MCF 10A (cell line): ENCODE measurements around the gene GIT2. TPM values are rescaled to one million over a fixed set of nuclear protein-coding genes. Genes with fewer than 3 reads are reported as not detected.
A peak's percentile ranks its signal among the peaks of the same experiment; 100 is the strongest.

ENCODE experiments used
- BruUV-seq: library from RNA; stranded (reverse); fragments of 400-500 nt; replicated peaks from 2 replicates; lab custom pipeline; 2021; lab: Mats Ljungman, UMichigan
- CTCF ChIA-PET: fragments of 300-600 bp; sonication (Branson Sonifier 250); formaldehyde crosslinking; extraction: SDS; loops from one replicate; lab custom pipeline; 2021; ENCODE audit warnings: antibody characterized with exemption, inconsistent platforms; lab: Yijun Ruan, JAX
- POLR2A ChIA-PET: fragments of 300-600, 350-650 bp; sonication (Branson Sonifier 250); formaldehyde crosslinking; extraction: SDS; loops from one replicate; lab custom pipeline; 2020; ENCODE audit warnings: antibody characterized with exemption, inconsistent platforms; lab: Yijun Ruan, JAX
- DNase-seq: peaks from one replicate; pipeline ENCODE4 v3.0.0-alpha.2; 2018; ENCODE audit not compliant: unreplicated experiment
- H3K27ac Mint-ChIP-seq: one replicate; pipeline ENCODE4 v1.8.0; 2022; ENCODE audit warnings: mild to moderate bottlenecking, low read depth, mixed read lengths; ENCODE audit not compliant: unreplicated experiment
- H3K27me3 Mint-ChIP-seq: one replicate; pipeline ENCODE4 v1.8.0; 2022; ENCODE audit warnings: mixed read lengths; ENCODE audit not compliant: insufficient read depth, unreplicated experiment
- H3K36me3 Mint-ChIP-seq: one replicate; pipeline ENCODE4 v1.8.0; 2022; ENCODE audit warnings: mild to moderate bottlenecking, moderate library complexity, mixed read lengths; ENCODE audit not compliant: insufficient read depth, unreplicated experiment
- H3K4me1 Mint-ChIP-seq: one replicate; pipeline ENCODE4 v1.8.0; 2022; ENCODE audit warnings: mixed read lengths; ENCODE audit not compliant: insufficient read depth, unreplicated experiment
- H3K4me3 Mint-ChIP-seq: one replicate; pipeline ENCODE4 v1.8.0; 2022; ENCODE audit warnings: mild to moderate bottlenecking, moderate library complexity, mixed read lengths; ENCODE audit not compliant: unreplicated experiment
- H3K9me3 Mint-ChIP-seq: one replicate; pipeline ENCODE4 v1.8.0; 2022; ENCODE audit warnings: mixed read lengths; ENCODE audit not compliant: unreplicated experiment
- CTCF ChIP-seq: fragments of 200-600 bp; IDR thresholded peaks from one replicate; pipeline ENCODE4 v1.8.0; 2022; ENCODE audit warnings: antibody characterized with exemption, mild to moderate bottlenecking; ENCODE audit not compliant: unreplicated experiment
- intact Hi-C: fragments of 100-400 bp; cut with micrococcal nuclease; formaldehyde crosslinking; loops from 2 replicates; pipeline ENCODE4 v1.14.1; 2022
- total RNA-seq: library from RNA; stranded (reverse); gene quantifications from 2 replicates; pipeline ENCODE4 v1.2.3, GENCODE V29; 2022

The GIT2 gene
- total RNA-seq, 1 experiment from 2014 or later: 30.0 TPM

GRCh38 chr12:110038741-110039084 lies 42.5 kb upstream of the GIT2 start:
- H3K4me1 Mint-ChIP-seq: peaks cover 18% of the 10 kb centered on the region
- peak overlapping the region; percentile 100 for H3K27ac Mint-ChIP-seq
- no peaks in the 10 kb centered on the region for H3K9me3 Mint-ChIP-seq
- H3K27me3 Mint-ChIP-seq: no peaks in the 10 kb centered on the region
- intact Hi-C loops: loop anchor here (5.0 kb wide), 2 partner anchors 36 to 86 kb away; no protein-coding TSS in a partner anchor
- TF ChIP-seq CTCF: no peak
- H3K36me3 Mint-ChIP-seq: peaks cover 62% of the 10 kb centered on the region
- H3K4me3 Mint-ChIP-seq: peak overlapping the region; percentile 79
- POLR2A ChIA-PET: interaction anchor here (1.1 to 2.4 kb wide), 6 partner anchors 11 to 429 kb away, joined by 3 to 11 read pairs (median 4); partner anchors contain the start of genes ANKRD13A, FAM216A and GPN3
- CTCF ChIA-PET: interaction anchor here (1.2 kb wide), 1 partner anchor 14 kb away, joined by 3 read pairs; no protein-coding TSS in a partner anchor
- no peak for DNase-seq
- TSS peak; percentile 23 for BruUV-seq

GRCh38 chr12:110037315-110037714 lies 41.1 kb upstream of the GIT2 start:
- H3K4me1 Mint-ChIP-seq: peaks cover 11% of the 10 kb centered on the region
- H3K4me3 Mint-ChIP-seq: no peak overlapping the region
- no peaks in the 10 kb centered on the region for H3K27me3 Mint-ChIP-seq
- no peak for DNase-seq
- peaks cover 62% of the 10 kb centered on the region for H3K36me3 Mint-ChIP-seq
- ChIA-PET CTCF (interaction anchor here (0.6 to 2.1 kb wide), 4 partner anchors 13 to 367 kb away, joined by 3 to 9 read pairs (median 3); partner anchors contain the start of gene ANAPC7), POLR2A (interaction anchor here (0.8 to 2.4 kb wide), 6 partner anchors 11 to 431 kb away, joined by 3 to 11 read pairs (median 4); partner anchors contain the start of genes ANKRD13A, FAM216A and GPN3)
- no peaks in the 10 kb centered on the region for H3K9me3 Mint-ChIP-seq
- BruUV-seq: no TSS peak
- TF ChIP-seq CTCF: no peak
- intact Hi-C loops: loop anchor here (5.0 kb wide), 2 partner anchors 35 to 85 kb away; no protein-coding TSS in a partner anchor
- peak overlapping the region; percentile 100 for H3K27ac Mint-ChIP-seq

GRCh38 chr12:110035534-110036104 lies 39.5 kb upstream of the GIT2 start:
- ChIA-PET CTCF (interaction anchor here (0.6 to 2.1 kb wide), 2 partner anchors 12 to 231 kb away, joined by 3 to 9 read pairs; no protein-coding TSS in a partner anchor), POLR2A (interaction anchor here (0.7 kb wide), 1 partner anchor 11 kb away, joined by 3 read pairs; no protein-coding TSS in a partner anchor)
- DNase-seq: no peak
- peaks cover 66% of the 10 kb centered on the region for H3K36me3 Mint-ChIP-seq
- no TSS peak for BruUV-seq
- H3K27me3 Mint-ChIP-seq: no peaks in the 10 kb centered on the region
- H3K4me1 Mint-ChIP-seq: peaks cover 11% of the 10 kb centered on the region
- intact Hi-C loops: loop anchor here (5.0 kb wide), 2 partner anchors 33 to 83 kb away; no protein-coding TSS in a partner anchor
- peak overlapping the region; percentile 16 for H3K27ac Mint-ChIP-seq
- no peak for TF ChIP-seq CTCF
- no peaks in the 10 kb centered on the region for H3K9me3 Mint-ChIP-seq
- no peak overlapping the region for H3K4me3 Mint-ChIP-seq

- intact Hi-C loops: no loop called here
- CTCF ChIA-PET: no interaction called here
- no peak for TF ChIP-seq CTCF
- peaks cover 76% of the 10 kb centered on the region for H3K36me3 Mint-ChIP-seq
- no peak overlapping the region for H3K4me3 Mint-ChIP-seq
- BruUV-seq: no TSS peak
- H3K27me3 Mint-ChIP-seq: no peaks in the 10 kb centered on the region
- no peak overlapping the region for H3K27ac Mint-ChIP-seq
- peaks cover 5% of the 10 kb centered on the region for H3K4me1 Mint-ChIP-seq
- DNase-seq: no peak
- POLR2A ChIA-PET: no interaction called here
- no peaks in the 10 kb centered on the region for H3K9me3 Mint-ChIP-seq
Observed at GRCh38 chr12:110033888-110034287, 37.7 kb upstream of the GIT2 start.
